HepG2 (cell line): Measurements from ENCODE around the gene ANKS6.
"Not testable (repeated sequence)": the region's sequence is repeated elsewhere in the genome, so short reads cannot be mapped to it uniquely, and the experiment has no call there.

ENCODE experiments used
- JUNB ChIP-seq: sonication (generic); formaldehyde crosslinking; IDR thresholded peaks from 2 replicates; pipeline ENCODE4 v1.8.0; 2022; ENCODE audit warnings: missing genetic modification reagents, mild to moderate bottlenecking, borderline replicate concordance
- MAFF ChIP-seq: IDR thresholded peaks from 2 replicates; pipeline ENCODE4 v1.6.1; 2011; ENCODE audit warnings: low read depth, low read length, improper control_type of control experiment
- RFX5 ChIP-seq: IDR thresholded peaks from 2 replicates; pipeline ENCODE4 v1.6.1; 2011; ENCODE audit warnings: low read depth, low read length, improper control_type of control experiment
- ZNF333 ChIP-seq: sonication (generic); formaldehyde crosslinking; IDR thresholded peaks from 2 replicates; pipeline ENCODE4 v1.4.0; 2020; ENCODE audit warnings: mild to moderate bottlenecking, missing genetic modification reagents, borderline replicate concordance
- TF ChIP-seq, protein P1 (sequence below): sonication (generic); formaldehyde crosslinking; IDR thresholded peaks from 2 replicates; pipeline ENCODE4 v1.5.0; 2020; ENCODE audit warnings: missing genetic modification reagents

DNA sequence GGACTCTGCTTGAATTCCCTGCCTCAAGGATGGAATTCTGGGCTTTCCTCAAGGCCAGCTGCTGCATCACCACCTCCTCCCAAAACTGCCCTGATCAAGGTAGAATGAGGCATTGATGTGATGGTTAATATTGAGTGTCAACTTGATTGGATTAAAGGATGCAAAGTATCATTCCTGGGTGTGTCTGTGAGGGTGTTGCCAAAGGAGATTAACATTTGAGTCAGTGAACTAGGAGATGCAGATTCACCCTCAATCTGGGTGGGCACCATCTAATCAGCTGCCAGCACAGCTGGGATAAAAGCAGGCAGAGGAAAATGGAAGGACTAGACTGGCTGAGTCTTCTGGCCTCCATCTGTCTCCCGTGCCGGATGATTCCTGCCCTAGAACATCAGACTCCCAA is 111.5 kb downstream of the ANKS6 start:
- TF ChIP-seq JUNB (CRISPR knock-in tag); RFX5; ZNF333 (CRISPR knock-in tag); MAFF: not testable (repeated sequence)
- TF ChIP-seq, protein P1, sequence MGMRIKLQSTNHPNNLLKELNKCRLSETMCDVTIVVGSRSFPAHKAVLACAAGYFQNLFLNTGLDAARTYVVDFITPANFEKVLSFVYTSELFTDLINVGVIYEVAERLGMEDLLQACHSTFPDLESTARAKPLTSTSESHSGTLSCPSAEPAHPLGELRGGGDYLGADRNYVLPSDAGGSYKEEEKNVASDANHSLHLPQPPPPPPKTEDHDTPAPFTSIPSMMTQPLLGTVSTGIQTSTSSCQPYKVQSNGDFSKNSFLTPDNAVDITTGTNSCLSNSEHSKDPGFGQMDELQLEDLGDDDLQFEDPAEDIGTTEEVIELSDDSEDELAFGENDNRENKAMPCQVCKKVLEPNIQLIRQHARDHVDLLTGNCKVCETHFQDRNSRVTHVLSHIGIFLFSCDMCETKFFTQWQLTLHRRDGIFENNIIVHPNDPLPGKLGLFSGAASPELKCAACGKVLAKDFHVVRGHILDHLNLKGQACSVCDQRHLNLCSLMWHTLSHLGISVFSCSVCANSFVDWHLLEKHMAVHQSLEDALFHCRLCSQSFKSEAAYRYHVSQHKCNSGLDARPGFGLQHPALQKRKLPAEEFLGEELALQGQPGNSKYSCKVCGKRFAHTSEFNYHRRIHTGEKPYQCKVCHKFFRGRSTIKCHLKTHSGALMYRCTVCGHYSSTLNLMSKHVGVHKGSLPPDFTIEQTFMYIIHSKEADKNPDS (CRISPR knock-in tag), result not testable (repeated sequence)
